HG03354 (cell line): ENCODE measurements around the gene ARMS2.

ENCODE experiments used
- ATAC-seq: cut with Tn5 transposase; IDR thresholded peaks from one replicate; pipeline ENCODE4 v1.9.1; 2021; ENCODE audit warnings: mild to moderate bottlenecking; ENCODE audit not compliant: unreplicated experiment, poor library complexity, severe bottlenecking

ARMS2 gene, protein sequence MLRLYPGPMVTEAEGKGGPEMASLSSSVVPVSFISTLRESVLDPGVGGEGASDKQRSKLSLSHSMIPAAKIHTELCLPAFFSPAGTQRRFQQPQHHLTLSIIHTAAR

DNA sequence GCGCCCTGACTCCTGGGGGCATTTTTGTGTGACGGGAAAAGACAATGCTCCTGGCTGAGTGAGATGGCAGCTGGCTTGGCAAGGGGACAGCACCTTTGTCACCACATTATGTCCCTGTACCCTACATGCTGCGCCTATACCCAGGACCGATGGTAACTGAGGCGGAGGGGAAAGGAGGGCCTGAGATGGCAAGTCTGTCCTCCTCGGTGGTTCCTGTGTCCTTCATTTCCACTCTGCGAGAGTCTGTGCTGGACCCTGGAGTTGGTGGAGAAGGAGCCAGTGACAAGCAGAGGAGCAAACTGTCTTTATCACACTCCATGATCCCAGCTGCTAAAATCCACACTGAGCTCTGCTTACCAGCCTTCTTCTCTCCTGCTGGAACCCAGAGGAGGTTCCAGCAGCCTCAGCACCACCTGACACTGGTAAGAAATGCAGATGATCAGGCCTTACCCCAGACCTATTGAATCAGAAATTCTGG, at the start of gene ARMS2:
ARMS2 (plus strand) TSS at position 51 of the 478 bp plus-strand sequence; CDS start at position 126, 75 bp downstream.
- ATAC-seq, result no peak

DNA sequence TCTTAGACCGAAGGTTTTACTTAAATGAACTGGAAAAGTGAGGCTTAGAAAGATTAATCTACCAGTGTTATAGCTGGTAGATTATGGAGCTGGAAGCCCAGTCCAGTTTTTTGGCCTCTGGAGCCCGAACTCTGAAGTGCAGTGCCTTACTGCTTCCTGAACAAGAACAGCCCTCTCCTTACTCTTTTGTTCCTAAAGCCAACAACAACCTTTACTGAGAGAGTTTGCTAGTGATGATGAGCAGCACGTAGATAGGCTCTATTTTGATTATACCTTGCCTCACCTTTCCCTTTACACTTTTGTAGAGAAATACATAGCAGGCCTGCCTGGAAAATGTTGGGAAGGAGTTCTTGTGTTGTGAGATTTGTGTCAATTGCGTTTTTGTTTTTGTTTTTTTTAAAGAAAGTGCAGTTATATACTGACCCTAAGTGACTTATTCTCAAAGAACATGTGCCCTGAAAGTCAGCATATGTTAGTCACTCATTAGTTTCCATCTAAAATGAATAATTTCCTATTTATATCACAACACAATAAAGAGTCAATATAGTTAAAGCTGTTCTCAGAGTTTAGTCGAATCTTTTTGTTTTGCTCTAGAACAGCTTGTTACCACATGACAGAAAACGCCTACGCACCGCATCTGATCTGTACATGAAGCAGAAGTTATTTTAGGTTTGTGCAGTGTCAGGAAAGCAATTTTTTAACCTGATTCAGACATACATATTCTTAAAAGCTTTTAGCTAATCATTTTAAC, 46.9 kb upstream of the ARMS2 start:
- no peak for ATAC-seq

DNA sequence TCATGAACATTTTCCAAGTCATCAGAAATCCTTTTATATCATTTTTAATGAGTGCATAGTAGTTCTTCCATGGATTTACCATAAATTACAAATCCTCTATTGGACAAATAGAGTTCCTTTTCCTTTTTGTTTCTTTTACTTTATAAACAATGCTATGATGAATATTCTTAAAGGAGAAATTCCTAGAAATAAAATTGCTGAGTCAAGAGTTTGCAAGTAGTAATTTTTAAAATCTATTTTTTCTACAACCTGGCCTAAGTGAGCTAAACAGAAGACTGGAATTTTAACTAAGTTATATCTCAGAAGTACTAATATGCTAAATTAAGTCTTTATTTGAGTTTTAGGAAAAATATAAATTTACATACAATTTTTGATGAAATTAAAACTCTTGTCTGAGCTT, 41.1 kb upstream of the ARMS2 start:
- no peak for ATAC-seq

DNA sequence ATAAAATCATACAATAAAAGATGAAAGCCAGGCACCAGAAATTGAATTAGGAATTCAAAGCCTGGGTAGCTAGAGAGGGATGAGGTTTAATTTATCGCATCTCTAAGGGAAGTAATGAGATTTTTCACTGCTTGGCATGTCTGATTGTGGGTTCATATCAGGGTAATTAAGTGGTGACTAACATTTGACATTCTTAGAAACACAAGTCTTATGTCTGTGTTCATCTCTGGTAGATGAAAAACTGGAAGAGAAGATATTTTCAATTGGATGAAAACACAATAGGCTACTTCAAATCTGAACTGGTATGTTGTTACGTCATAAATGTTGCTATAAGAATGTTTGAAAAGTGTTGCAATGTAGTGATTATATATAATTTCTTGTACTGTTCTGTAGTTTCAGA, 36.8 kb upstream of the ARMS2 start:
- no peak for ATAC-seq

DNA sequence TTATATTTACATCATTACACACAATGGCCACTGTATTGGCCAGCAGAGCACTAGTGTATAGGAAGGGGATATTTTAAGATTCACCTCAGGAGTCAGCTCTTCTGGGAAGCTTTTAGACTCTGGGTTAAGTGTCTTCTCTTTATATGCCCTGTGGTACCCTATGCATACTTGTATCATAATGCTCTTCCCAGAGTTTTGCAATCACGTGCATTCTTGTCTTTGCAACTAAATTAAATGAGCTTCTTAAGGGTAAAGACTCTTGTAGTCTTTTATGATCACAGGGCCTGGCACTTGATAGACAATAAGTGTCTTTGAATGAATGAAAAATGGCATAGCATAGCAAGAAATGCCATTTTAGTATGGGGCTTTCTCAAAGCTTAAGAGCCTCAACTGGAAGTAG, 35.4 kb upstream of the ARMS2 start:
- ATAC-seq, result no peak

DNA sequence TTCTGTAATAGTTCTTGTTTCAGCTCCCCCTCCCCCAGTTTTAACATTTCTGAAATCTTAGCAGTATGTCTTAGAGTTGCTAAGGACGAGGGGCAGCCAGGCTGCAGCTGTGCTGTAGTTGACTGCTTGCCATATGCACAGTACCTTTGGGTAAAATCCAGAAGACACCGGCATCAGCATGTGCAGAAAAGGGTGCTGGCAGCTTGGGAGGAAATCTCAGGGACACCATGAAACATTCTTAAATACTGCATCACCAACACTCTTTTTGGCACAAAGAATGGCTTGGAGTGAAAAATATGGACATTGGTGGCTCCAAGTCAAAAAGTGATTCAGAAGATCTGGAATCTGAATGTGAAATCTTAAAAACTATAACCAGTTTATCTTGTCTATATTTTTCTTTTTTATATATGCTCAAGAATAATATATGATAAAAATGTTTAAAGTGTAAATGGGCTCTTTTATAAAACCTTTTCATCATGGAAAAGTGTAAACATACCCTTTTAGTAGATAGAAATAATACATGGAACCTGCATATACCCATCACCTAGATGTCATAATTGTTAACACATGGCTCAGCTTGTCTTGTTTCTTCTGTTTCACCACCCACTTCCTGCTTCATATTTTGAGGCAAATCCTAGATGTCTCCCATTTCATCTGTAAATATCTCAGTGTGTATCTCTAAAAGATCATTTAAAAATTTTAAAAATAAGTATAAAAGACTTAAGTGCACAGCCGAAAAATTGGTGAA, 34.4 kb upstream of the ARMS2 start:
- ATAC-seq, result no peak

DNA sequence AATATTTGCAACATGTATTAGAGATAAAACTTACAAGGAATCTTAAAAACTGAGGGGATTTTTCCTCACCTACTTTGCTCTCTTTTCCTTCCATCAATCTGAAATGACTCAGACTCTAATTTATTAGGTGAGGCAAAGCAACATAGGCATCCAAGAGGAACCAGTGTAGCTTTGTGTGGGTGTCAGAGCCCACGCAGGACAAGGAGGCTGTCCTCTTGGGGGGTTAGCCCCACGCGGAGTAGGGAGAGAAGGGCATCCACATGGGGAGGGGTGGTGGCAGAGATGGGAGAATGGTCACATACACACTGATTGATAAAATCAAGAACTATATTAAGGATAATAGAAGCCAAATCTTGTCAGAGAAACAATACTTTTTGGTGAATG, 33.8 kb upstream of the ARMS2 start:
- ATAC-seq, result no peak

DNA sequence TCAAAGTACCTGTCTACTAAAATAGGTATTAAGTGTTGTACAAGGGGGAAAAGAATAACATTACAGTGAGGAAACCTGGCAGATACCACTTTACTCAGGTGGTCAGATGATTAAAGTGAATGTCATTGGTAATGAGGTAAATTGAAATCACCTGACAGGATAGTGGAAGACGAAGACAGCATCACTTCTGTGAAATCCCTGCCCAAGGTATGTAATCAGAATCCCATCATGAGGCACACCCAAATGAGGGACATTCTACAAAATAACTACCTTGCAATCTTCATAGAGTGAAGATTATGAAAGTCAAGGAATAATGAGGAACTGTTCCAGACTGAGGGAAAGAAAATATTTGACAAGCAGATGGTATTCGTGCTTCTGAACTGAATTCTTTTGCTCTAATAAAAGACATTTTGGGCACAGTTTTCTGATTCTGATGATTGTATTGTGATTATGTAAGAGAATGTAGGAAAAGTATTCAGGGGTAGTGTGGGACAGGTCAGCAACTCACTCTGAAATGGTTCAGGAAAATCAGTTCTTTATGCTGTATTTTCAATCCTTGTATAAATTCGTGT, 33.3 kb upstream of the ARMS2 start:
- ATAC-seq, result no peak

DNA sequence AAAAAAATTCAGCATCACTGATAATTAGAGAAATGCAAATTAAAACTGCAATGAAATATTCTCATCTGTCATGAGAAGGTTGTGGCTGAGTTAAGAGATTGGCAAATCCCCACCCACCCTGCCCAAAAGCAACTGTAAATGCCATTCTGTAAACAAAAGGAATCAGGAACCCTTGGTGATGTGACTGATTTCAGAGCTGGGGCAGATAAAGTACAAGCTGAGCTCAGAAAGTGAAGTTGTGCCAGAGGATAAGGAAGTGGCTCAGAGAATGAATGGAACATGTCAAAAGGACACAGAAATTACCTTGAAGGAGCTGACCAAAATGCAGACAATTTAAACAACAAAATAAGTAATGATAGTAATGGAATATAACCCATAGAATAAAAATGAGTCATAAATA, 32.7 kb upstream of the ARMS2 start:
- ATAC-seq, result no peak

DNA sequence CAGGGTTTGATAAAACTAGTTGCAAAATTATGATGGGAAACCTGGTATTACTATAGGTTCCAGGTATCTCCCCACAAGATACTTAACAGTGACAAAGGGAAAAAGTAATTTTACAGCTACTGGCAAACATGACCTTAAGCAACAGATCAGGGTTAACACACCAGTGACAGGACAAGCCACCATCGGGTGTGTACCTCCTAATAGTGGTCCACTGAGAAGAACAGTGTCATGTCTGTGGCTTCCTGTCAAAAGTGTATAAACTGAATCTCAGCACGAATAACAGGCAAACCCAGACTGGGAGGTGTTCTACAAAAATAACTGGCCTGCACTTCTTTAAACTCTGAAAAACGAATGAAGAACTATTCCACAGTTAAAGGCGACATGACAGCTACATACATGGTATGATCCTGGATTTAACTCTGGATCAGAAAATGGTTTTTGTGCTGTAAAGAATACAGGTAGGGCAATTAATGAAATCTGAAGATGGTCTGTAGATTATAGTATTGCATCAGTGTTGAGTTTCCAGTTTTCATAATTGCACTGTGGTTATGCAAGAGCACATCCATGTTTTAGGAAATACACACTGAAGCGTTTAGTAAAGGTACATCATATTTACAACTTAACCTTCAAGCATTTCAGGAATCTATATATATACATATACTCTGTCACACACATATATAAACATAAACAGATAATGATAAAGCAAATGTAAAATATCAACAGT, 32.0 kb upstream of the ARMS2 start:
- ATAC-seq, result no peak

DNA sequence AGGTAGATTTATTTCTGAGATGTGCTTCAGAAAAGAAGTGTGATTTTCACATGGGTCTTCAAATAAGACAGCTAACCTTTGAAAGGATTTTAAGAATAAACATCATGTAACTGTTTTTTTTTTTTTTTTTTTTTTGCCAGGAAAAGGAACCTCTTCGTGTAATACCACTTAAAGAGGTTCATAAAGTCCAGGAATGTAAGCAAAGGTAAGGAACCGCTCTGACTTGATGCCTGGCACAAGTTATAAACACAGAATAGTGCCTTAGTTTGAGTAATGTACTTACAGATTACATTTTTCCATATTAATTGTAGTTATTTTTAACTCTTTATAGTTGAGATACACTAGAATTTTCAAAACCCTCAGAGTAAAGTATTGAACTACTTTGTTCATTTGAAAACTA, 30.4 kb upstream of the ARMS2 start:
- ATAC-seq, result no peak

DNA sequence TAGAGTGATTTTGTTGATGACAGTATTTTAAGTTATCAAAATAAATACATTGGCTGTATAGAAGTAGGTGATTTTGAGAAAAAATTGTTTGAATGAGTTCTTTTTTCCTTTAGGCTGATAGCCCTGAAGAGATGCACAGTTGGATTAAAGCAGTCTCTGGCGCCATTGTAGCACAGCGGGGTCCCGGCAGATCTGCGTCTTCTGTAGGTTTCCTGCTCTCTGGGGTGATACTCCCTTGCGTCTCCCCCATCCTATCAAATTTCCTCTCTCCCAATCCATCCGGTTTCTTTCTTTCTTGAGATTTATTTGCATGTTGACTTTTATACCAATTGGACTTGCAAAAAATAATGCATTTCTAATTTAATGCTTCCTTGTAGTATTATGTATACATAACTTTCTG, 27.6 kb upstream of the ARMS2 start:
- no peak for ATAC-seq

DNA sequence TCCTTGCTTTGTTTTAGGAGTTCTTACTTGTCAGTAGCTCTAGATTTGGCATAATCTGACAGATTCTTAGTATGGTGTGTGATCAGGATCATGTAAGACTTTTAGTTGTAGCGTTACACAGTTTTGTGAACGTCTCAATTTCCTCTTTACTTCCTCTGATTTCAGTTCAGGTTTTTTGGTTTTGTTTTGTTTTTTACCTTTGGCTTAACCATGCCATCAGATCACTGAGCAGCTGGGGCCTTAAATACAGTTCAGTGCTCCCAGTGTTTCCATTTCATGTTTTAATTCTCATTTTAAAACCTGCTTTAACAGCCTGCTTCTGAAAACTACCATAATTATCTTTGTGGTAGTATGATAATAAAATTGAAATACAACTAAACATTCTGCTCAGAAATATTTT, 27.2 kb upstream of the ARMS2 start:
- ATAC-seq, result no peak

DNA sequence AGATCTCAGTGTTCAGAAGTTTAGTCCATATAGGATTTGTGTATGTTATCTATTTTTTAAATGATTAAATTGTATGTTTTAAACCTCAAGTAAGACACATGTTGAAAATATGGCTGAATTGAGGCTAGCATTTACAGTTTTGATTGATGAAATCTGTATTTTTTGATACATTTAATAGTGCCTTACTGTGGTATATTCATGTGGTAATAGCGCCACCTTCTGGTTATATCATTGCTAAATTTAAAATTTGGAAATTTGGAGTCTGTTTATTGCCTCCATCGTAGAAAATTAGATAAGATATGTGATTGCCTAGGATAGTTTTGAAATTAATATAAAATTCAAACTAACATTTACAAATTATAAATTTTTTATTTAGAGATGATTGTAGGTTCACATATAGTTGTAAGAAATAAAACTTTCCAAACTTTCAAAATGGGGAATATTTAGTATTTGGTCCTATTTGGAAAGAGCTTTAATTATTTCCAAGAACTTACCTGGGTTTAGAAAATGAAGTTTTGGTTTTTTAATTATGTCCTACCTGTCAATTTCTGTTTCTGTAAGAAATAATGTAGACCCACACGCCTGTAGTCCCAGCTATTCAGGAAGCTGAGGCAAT, 19.1 kb upstream of the ARMS2 start:
- no peak for ATAC-seq

DNA sequence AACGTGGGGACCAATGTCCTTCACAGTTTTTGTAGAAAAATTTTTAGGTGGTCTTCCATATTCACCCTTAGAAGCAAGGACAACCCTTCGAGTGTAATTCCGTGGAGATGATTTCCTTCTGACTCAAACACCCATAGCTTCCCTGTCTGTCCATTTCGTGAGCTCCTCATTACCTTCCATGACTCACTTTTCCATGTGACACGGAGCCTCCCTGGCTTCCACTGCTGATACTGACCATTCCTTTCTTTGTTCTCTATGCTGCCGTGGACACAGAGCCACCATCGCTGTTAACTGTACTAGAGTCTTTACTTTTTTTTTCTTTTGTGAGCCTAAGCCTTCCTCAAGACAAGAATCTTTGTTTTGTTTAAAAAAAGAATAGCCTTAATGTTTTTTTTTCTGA, 12.5 kb upstream of the ARMS2 start:
- no peak for ATAC-seq

DNA sequence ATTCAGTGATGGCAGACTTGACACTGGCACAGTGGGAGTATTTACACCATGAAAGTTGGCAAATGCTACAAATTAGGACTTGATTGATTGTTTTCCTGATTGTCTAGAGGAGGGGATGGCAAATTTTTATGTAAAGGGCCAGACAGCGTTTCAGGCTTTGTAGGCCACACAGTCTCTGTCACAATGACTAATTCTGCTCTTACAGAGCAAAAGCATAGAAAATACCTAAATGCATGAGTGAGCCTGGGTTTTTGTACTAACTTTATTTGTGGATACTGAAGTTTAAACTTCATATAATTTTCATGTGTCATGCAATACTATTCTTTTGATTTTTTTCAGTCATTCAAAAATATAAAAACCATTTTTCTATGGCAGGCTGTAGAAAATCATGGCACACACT, 9.0 kb upstream of the ARMS2 start:
- ATAC-seq, result no peak

DNA sequence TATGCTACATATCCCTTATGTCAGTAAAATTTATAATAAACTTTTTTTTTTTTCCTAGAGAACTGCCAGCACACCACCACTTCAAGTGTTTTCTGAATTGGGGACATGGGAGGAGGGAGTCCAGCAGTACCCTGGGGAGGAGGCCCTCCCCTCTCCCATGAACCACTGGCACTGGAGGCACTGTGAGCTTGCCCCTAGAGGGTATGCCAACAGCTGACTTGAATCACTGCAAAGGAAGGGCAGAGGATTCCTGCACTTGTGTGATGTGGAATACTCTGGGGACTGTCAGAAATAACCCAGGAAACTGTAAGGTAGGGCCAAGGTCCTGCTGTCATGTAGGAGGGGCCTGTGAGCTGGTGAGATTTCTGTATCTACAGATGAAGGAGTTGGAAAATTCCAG, 8.5 kb upstream of the ARMS2 start:
- ATAC-seq, result no peak

DNA sequence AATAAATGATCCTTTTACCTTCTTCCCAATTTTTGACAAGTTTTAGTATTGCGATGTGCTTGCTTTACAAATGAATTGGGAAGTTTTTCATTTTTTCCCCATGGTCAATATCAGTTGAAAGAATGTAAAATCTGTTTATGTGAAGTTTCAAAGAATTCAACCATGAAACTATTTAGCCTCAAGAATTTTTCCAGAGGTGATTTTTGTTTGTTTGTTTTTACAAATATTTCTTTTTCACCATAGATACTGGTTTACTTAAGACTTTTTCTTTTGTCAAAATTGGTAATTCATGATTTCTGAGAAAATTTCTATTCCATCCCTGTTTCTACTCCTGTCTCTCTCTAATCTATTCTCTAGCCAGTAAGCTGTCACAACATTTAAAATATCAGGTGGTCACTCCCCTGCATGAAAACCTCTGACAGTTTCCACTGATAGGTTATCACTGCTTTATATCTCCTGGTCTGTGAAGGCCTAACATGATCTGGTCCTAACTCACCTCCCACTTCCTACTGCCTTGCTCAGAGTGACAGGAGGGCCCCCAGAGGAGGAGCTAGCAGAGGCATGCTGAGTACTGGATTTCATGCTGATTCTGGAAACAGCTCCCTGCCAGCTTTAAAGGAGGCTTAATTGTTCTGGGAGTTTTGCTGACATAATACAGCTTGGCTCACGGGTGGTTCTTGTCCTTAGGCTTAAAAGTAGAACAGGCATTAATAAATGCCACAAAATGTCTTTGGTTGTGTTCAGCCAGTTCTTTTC, 7.6 kb upstream of the ARMS2 start:
- ATAC-seq, result no peak

DNA sequence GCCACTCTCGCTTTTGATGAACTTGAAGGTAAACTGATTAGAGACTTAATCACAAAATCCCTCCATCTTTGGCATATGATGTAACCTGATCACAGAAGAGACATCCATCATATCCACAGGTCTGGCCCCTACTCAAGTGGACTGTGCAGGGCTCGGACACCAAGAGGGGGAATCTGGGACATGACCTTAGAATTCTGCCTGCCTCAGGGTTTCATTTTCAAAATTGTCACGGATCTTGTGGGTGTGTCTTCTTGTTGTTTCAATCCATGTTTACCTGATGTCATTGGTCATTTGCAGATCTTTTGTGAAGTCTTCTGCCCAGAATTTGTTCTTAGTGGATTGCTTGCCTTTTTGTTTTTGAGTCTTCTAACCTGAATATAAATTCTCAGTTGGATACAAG, 5.9 kb upstream of the ARMS2 start:
- no peak for ATAC-seq
